Activated T-cell treated with anti-CD3 and anti-CD28 coated beads, Interleukin-2, amount 50 U/mL, for 24 hours (primary cell): ENCODE measurements around the gene CRISPLD2.
"Not testable (repeated sequence)": the region's sequence is repeated elsewhere in the genome, so short reads cannot be mapped to it uniquely, and the experiment has no call there.

ENCODE experiments used
- DNase-seq: peaks from one replicate; pipeline ENCODE4 v3.0.0-alpha.2; 2020
- H3K27ac Mint-ChIP-seq: 2 replicates; pipeline ENCODE4 v1.8.0; 2020; ENCODE audit warnings: mild to moderate bottlenecking, mixed read lengths
- H3K27me3 Mint-ChIP-seq: 2 replicates; pipeline ENCODE4 v1.8.0; 2020; ENCODE audit warnings: mixed read lengths
- H3K36me3 Mint-ChIP-seq: 2 replicates; pipeline ENCODE4 v1.8.0; 2020; ENCODE audit warnings: low read depth, mixed read lengths
- H3K4me1 Mint-ChIP-seq: 2 replicates; pipeline ENCODE4 v1.8.0; 2020; ENCODE audit warnings: low read depth, mixed read lengths
- H3K4me3 Mint-ChIP-seq: 2 replicates; pipeline ENCODE4 v1.8.0; 2020; ENCODE audit warnings: mild to moderate bottlenecking, moderate library complexity, mixed read lengths
- H3K9me3 Mint-ChIP-seq: 2 replicates; pipeline ENCODE4 v1.8.0; 2020; ENCODE audit warnings: mixed read lengths

CRISPLD2 gene

DNA sequence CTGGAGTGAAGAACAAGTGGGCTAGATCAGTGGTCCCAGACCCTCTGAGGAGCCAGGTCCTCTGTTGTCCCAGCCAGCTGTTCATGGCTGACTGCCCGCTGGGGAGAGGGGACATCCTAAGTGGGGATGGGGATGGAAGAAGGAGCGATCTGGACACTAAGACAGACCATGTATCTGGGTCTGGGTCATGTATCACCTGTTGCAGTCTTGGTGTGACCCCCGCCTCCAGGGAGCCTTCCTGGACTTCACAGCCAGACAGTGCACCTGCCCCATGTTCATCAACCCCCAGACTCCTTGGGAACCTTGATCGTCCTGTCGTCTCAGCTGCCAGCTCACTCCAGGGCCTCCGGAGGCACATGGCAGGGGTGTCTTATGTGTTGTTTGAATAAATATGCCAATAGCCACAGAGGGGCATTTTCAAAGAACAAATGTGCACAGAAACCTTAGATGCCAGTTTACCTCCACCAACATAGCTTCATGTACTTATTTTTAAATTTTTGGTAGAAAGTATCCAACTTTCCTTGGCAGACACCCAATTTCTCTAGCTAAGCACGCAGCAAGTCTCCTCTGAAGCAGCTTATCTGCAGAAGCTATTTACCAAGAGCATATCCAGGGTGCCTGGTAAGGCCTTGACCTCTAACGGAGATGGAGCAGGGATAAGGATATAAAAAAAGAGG, 43.2 kb downstream of the CRISPLD2 start:
- Mint-ChIP-seq H3K27me3 (peaks cover 9% of the 10 kb centered on the region), H3K4me1 (no peaks in the 10 kb centered on the region), H3K27ac (no peak overlapping the region), H3K36me3 (no peaks in the 10 kb centered on the region), H3K4me3 (no peak overlapping the region), H3K9me3 (peaks cover 13% of the 10 kb centered on the region)
- no peak for DNase-seq

DNA sequence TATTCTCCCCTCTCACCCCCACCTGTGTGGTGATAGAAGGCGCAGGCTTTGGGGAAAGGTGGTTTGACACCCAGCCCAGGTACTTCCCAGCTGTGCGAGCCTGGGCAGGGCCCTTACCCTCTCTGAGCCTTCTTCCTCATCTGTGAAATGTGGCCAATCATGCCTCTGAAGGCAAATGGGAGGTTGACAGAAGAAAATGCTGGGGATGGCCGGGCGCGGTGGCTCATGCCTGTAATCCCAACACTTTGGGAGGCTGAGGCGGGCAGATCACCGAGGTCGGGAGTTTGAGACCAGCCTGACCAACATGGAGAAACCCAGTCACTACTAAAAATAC, 43.7 kb downstream of the CRISPLD2 start:
- DNase-seq = no peak
- Mint-ChIP-seq H3K4me3 (no peak overlapping the region), H3K27me3 (peaks cover 9% of the 10 kb centered on the region), H3K36me3 (no peaks in the 10 kb centered on the region), H3K9me3 (peaks cover 13% of the 10 kb centered on the region), H3K4me1 (no peaks in the 10 kb centered on the region), H3K27ac (no peak overlapping the region)

DNA sequence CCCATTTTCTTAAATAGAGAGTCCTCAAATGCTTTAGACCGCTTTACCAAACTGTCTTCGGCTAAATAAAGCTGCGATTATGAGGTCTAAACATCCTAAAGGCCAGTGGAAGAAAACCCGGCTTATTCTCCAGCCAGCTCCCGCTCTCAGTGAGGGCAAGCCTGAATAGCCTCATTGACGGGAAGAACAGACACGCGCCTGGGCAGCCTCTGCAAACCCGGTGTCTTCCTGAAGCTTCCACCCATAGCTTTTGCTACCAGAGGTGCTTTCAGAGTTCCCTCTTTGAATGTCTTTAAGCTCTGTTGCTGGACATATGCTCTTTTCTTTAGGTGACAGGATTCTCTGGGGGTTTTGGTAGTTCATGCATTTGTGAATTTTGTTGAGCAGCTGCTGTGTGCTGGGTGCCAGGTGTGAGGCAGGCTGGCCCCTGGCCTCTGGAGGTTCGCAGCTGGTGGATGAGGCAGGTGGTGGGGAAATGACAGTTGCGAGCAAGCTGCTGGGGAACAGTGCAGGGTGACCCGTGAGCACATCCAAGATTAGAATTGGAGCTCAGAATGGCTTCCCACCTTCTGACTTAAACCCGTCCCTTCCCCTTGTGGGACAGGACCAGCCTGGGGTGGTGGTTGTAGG, 44.7 kb downstream of the CRISPLD2 start:
- Mint-ChIP-seq H3K9me3 (peaks cover 13% of the 10 kb centered on the region), H3K4me1 (no peaks in the 10 kb centered on the region), H3K4me3 (no peak overlapping the region), H3K36me3 (no peaks in the 10 kb centered on the region), H3K27ac (no peak overlapping the region), H3K27me3 (peaks cover 9% of the 10 kb centered on the region)
- DNase-seq = no peak

DNA sequence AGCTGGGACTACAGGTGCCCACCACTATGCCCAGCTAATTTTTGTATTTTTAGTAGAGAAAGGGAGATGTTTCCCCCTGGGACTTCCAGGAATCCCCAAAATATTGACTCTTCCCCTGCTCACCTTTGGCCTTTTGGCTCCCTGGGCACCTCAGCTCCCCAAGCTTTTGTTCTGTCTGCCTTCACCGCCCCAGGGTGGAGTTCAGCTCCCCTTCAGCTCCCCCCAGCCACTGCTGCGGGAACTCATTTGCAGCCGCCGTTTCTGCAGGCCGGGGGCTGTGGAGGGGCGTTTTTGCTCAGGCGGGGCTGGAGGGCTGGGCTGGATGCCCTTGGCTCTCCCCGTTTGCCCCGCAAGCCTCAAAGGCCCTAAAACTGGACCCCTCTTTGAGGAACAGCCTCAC, 47.9 kb downstream of the CRISPLD2 start:
- Mint-ChIP-seq H3K4me1 (no peaks in the 10 kb centered on the region), H3K9me3 (no peaks in the 10 kb centered on the region), H3K36me3 (no peaks in the 10 kb centered on the region), H3K27me3 (peaks cover 6% of the 10 kb centered on the region), H3K4me3 (no peak overlapping the region), H3K27ac (no peak overlapping the region)
- DNase-seq = no peak

DNA sequence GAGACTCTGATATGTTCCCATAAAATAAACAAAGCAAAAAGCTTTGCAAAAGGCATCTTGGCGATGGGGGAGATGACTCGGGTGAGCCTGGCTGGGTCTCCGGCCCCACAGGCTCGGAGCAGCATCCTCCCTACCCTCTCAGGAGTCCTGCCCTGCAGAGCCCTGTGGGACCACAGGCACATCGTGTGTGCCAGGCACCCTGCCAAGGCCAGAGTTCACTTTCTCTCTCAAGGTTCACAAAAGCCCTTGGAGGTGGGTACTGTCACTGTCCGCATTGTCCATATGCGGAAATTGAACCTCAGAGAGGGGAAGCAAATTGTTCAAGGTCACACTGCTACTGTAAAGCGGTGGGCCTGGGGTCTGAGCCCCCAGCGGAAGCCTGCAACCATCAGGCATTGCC, 48.5 kb downstream of the CRISPLD2 start:
- Mint-ChIP-seq H3K4me1 (no peaks in the 10 kb centered on the region), H3K4me3 (no peak overlapping the region), H3K9me3 (no peaks in the 10 kb centered on the region), H3K27me3 (peaks cover 6% of the 10 kb centered on the region), H3K36me3 (no peaks in the 10 kb centered on the region), H3K27ac (no peak overlapping the region)
- no peak for DNase-seq

DNA sequence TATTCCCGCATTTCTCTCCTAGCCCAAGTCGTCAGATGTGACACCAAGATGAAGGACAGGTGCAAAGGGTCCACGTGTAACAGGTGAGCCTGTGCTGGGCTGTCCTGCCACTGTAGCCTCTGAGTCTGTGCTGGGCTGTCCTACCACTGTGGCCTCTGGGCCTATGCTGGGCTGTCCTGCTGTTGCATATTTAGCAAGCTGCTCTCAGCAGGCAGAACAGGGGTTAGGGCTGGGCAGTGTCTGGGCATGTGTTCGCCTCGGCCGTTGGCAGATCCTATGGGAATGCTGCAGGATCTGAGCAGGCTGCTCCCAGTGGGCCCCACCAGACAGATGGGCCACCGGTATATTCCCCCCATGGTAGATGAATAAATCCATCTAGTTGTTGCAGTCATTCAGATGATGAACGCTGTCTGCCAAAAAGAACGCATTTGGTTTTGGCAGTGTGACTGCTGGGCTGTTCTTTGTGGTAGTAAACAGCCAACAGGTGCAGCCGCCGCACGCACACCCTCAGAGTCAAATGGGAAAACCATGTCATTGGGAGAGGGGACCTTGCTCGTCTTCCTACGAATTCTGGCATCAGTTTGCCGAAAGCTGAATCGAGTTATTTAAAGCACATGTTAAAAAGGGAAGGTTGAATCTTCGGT, 49.2 kb downstream of the CRISPLD2 start:
- Mint-ChIP-seq H3K27ac (no peak overlapping the region), H3K4me3 (no peak overlapping the region), H3K36me3 (no peaks in the 10 kb centered on the region), H3K27me3 (peaks cover 6% of the 10 kb centered on the region), H3K9me3 (no peaks in the 10 kb centered on the region), H3K4me1 (no peaks in the 10 kb centered on the region)
- DNase-seq = no peak

DNA sequence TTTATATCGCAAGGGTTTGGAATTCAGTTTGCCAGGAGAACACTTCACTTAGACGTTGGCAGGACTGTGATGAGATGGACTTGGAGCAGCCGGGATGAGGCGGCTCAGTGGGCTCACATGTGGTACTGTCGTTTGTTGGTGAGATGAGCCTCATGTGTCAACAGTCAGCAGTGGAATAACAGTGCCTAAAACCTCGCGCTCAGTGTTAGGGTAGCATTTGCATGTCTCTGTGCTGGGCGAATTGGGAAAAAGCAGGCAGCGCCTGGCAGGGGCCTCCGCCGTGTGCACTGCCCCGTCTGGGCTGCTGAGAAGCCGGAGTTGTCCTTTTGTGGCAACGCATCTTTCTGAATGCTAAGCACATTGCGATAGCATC, 49.7 kb downstream of the CRISPLD2 start:
- Mint-ChIP-seq H3K27ac (no peak overlapping the region), H3K36me3 (no peaks in the 10 kb centered on the region), H3K4me3 (no peak overlapping the region), H3K4me1 (no peaks in the 10 kb centered on the region), H3K9me3 (no peaks in the 10 kb centered on the region), H3K27me3 (peaks cover 6% of the 10 kb centered on the region)
- DNase-seq = no peak

DNA sequence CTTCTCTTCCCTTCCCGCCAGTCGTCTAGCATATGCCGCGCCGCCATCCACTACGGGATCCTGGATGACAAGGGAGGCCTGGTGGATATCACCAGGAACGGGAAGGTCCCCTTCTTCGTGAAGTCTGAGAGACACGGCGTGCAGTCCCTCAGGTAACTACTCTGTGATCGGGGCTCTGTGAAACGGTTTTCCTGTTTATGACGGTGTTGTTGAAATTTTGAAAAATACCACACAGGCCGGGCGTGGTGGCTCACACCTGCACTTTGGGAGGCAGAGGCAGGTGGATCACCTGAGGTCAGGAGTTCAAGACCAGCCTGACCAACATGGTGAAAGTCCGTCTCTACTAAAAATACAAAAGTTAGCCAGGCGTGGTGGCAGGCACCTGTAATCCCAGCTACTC, 53.2 kb downstream of the CRISPLD2 start:
- H3K4me3 Mint-ChIP-seq, H3K9me3 Mint-ChIP-seq: not testable (repeated sequence)

DNA sequence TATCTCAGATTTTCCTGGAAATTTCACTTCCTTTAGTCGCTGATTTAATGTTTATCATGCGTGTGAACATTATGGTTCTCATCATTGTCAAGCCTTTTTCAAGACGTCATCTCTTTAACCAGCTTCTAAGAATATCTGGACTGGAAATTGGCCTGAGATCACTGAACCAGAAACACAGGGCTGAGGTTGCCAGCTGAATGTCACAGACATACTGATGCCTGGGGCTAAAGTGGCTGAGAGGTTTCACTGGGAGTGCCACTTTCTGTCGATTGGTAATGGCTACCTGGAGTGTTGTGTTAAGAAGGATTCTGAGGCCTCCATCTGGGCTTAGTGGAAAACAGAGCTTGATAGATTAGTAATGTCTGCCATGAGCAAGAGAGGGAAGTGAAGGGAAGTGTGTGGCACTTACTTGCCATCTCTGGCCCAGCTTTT, 54.2 kb downstream of the CRISPLD2 start:
- H3K4me3 Mint-ChIP-seq = no peak overlapping the region
- H3K9me3 Mint-ChIP-seq = no peaks in the 10 kb centered on the region
- no peaks in the 10 kb centered on the region for H3K36me3 Mint-ChIP-seq
- H3K27me3 Mint-ChIP-seq = no peaks in the 10 kb centered on the region
- DNase-seq = no peak
- H3K4me1 Mint-ChIP-seq = no peaks in the 10 kb centered on the region
- no peak overlapping the region for H3K27ac Mint-ChIP-seq

More for the DNA sequence above, 53.2 kb downstream of the CRISPLD2 start:
- H3K36me3 Mint-ChIP-seq, DNase-seq, H3K4me1 Mint-ChIP-seq, H3K27ac Mint-ChIP-seq, H3K27me3 Mint-ChIP-seq: not testable (repeated sequence)

DNA sequence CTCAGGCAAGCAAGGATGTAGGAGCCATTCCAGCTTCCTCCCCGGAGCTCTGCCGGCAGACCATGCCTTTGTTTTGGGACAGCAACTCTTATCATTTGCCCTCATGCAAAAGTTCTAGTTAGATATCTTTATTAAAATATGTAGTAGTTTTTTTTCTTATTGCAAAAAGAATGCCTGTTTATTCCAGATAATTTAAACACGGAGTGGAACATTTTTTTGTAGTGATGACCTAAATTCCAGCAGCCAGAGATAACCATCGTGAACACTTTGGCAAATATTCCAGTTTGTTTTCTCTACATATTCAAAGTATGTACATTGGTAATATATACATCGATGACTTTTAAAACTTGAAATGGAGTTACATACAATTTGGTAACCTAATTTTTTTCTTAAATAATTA, 54.8 kb downstream of the CRISPLD2 start:
- H3K27me3 Mint-ChIP-seq = no peaks in the 10 kb centered on the region
- no peaks in the 10 kb centered on the region for H3K4me1 Mint-ChIP-seq
- H3K4me3 Mint-ChIP-seq = no peak overlapping the region
- H3K36me3 Mint-ChIP-seq = no peaks in the 10 kb centered on the region
- no peaks in the 10 kb centered on the region for H3K9me3 Mint-ChIP-seq
- no peak for DNase-seq
- H3K27ac Mint-ChIP-seq = no peak overlapping the region

DNA sequence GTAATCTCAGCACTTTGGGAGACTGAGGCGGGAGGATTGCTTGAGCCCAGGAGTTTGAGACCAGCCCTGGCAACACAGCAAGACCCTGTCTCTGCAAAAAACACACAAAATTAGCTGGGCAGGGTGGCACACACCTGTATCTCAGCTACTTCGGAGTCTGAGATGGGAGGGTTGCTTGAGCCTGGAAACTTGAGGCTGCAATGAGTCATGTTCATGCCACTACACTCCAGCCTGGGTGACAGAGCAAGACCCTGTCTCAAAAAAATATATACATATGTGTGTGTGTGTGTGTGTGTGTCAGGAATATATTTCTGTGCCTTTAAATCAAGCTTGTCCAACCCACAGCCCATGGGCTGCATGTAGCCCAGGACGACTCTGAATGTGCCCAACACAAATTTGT, 55.2 kb downstream of the CRISPLD2 start:
- Mint-ChIP-seq H3K4me3 (no peak overlapping the region), H3K9me3 (no peaks in the 10 kb centered on the region), H3K36me3 (no peaks in the 10 kb centered on the region), H3K27ac (no peak overlapping the region), H3K27me3 (no peaks in the 10 kb centered on the region), H3K4me1 (no peaks in the 10 kb centered on the region)
- no peak for DNase-seq

DNA sequence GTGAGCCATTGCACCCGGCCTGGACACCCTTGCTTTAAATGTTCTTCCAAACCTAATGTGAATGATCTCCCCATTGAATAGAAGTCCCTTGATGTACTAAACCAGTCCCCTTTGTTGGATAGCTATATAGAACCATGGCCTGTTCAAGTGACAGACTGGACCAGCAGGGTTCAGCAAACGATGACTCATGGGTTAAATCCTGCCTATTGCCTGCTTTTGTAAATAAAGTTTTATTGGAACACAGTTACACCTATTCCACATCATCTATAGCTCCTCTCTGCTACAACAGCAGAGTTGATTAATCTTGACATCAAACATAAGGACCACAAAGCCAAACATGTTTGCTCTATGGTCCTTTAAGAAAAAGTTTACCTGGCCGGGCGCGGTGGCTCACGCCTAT, 56.1 kb downstream of the CRISPLD2 start:
- Mint-ChIP-seq H3K4me1 (no peaks in the 10 kb centered on the region), H3K4me3 (no peak overlapping the region), H3K36me3 (no peaks in the 10 kb centered on the region), H3K27me3 (no peaks in the 10 kb centered on the region), H3K27ac (no peak overlapping the region), H3K9me3 (no peaks in the 10 kb centered on the region)
- no peak for DNase-seq

DNA sequence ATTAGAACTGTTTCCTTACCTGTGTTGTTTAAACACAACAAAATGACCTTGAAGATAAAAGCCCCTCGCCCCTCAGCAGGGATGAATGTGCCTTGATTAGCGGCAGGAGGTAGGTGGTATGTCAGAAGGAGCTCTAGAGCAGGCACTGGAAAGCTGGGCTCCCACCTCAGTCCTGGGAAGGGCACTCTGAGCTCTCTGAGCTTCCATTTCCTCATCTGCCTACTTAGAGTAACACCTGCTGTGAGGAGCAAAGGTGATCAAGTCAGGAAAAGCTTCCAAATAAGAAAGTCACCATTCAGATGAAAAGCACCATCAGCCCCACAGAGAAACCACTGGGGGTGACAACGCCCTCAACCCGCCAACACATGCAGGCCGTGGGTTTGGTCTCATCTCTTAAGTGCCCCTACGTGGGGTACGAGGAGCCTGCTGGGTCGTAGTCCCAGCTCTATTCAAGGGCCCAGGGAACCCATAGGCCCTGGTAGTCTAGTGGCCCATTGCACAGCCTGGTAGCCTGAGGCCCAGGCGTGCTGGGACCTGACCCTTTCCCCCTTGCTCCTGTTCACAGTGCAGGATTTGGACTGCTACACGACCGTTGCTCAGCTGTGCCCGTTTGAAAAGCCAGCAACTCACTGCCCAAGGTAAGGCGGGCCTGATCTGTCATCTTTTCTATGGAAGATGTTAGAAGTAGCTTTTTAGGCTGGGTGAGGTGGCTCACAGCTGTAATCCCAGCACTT, 57.3 kb downstream of the CRISPLD2 start:
- Mint-ChIP-seq H3K27ac (no peak overlapping the region), H3K27me3 (no peaks in the 10 kb centered on the region), H3K4me3 (no peak overlapping the region), H3K9me3 (no peaks in the 10 kb centered on the region), H3K4me1 (no peaks in the 10 kb centered on the region), H3K36me3 (no peaks in the 10 kb centered on the region)
- DNase-seq = no peak

DNA sequence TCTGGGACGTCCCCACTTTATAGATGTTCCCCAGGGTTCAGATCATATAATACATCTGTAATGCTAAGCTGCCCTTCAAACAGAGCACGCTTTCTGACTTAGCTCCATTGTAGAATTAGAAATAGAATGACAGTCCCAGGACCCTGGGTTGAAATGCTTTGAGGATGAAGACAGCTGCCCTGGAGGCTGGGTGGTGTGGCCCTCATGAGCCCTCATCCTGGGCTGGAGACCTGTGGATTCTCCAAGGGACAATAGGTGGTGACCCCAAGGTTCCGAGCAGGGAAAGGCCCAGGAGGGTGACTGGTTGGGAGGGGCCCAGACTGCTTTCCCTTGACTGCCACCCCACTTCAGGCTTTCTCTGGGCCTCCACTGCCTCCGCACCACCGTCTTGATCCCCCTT, 59.0 kb downstream of the CRISPLD2 start:
- Mint-ChIP-seq H3K4me3 (no peak overlapping the region), H3K36me3 (no peaks in the 10 kb centered on the region), H3K27ac (no peak overlapping the region), H3K4me1 (no peaks in the 10 kb centered on the region), H3K27me3 (peaks cover 4% of the 10 kb centered on the region), H3K9me3 (no peaks in the 10 kb centered on the region)
- no peak for DNase-seq
